ENCODE data around the gene C10orf67. TPM values are rescaled to one million over a fixed set of nuclear protein-coding genes. Genes with fewer than 3 reads are reported as not detected.
A peak's percentile ranks its signal among the peaks of the same experiment; 100 is the strongest.

The C10orf67 gene
- total and polyA plus RNA-seq, 5 donors from 2014 or later, result 0.31 to 0.74 (median 0.48) TPM; not detected in 1

- Mint-ChIP-seq H3K4me3 (no peak overlapping the region), H3K4me1 (peaks cover 0 to 16% (median 8%) of the 10 kb centered on the region in 4 donors), H3K36me3 (no peaks in the 10 kb centered on the region), H3K9me3 (peaks cover 0 to 3% (median 0%) of the 10 kb centered on the region in 7 donors), H3K27ac (no peak overlapping the region), H3K27me3 (peaks cover 86% of the 10 kb centered on the region)
- H3K27me3 ChIP-seq (ENCODE audit: control insufficient read depth, insufficient read depth, low read length), result peaks cover 41% of the 10 kb centered on the region
- no peak overlapping the region for H3K4me3 ChIP-seq (ENCODE audit: low read depth, low read length)
- no peaks in the 10 kb centered on the region for H3K36me3 ChIP-seq (ENCODE audit: control insufficient read depth, insufficient read depth, low read length)
- no peak for DNase-seq
- no peaks in the 10 kb centered on the region for H3K9me3 ChIP-seq (ENCODE audit: control insufficient read depth in 2 of 2, low read length in 2 of 2)
- ATAC-seq (ENCODE audit: low read depth in 2 of 2), result no peak
- no peak overlapping the region for H3K27ac ChIP-seq (ENCODE audit: insufficient read depth, low read length, poor library complexity, severe bottlenecking)
- H3K4me1 ChIP-seq (ENCODE audit: control insufficient read depth, insufficient read depth, low read length, poor library complexity, severe bottlenecking), result no peaks in the 10 kb centered on the region
Measured at GRCh38 chr10:23198940-23199767, 145.4 kb downstream of the C10orf67 start.

- no peaks in the 10 kb centered on the region for H3K9me3 ChIP-seq (ENCODE audit: control insufficient read depth in 2 of 2, low read length in 2 of 2)
- no peak overlapping the region for H3K4me3 ChIP-seq (ENCODE audit: low read depth, low read length)
- peaks cover 42% of the 10 kb centered on the region for H3K27me3 ChIP-seq (ENCODE audit: control insufficient read depth, insufficient read depth, low read length)
- H3K9me3 Mint-ChIP-seq, result peaks cover 0 to 2% (median 0%) of the 10 kb centered on the region in 7 donors
- DNase-seq (no peak), ATAC-seq (ENCODE audit: low read depth in 2 of 2) (no peak)
- peak overlapping the region in 1 of 4 donors; percentile 21 for H3K4me3 Mint-ChIP-seq
- H3K27ac ChIP-seq (ENCODE audit: insufficient read depth, low read length, poor library complexity, severe bottlenecking), result no peak overlapping the region
- peaks cover 0 to 18% (median 9%) of the 10 kb centered on the region in 4 donors for H3K4me1 Mint-ChIP-seq
- no peak overlapping the region for H3K27ac Mint-ChIP-seq
- no peaks in the 10 kb centered on the region for H3K36me3 ChIP-seq (ENCODE audit: control insufficient read depth, insufficient read depth, low read length)
- peaks cover 86% of the 10 kb centered on the region for H3K27me3 Mint-ChIP-seq
- H3K4me1 ChIP-seq (ENCODE audit: control insufficient read depth, insufficient read depth, low read length, poor library complexity, severe bottlenecking), result no peaks in the 10 kb centered on the region
- no peaks in the 10 kb centered on the region for H3K36me3 Mint-ChIP-seq
Measured at GRCh38 chr10:23198610-23198939, 146.0 kb downstream of the C10orf67 start.

- H3K27me3 Mint-ChIP-seq, result peaks cover 82% of the 10 kb centered on the region
- H3K27ac ChIP-seq (ENCODE audit: insufficient read depth, low read length, poor library complexity, severe bottlenecking), result no peak overlapping the region
- no peaks in the 10 kb centered on the region for H3K36me3 Mint-ChIP-seq
- no peak overlapping the region for H3K4me3 Mint-ChIP-seq
- no peaks in the 10 kb centered on the region for H3K4me1 ChIP-seq (ENCODE audit: control insufficient read depth, insufficient read depth, low read length, poor library complexity, severe bottlenecking)
- ATAC-seq (ENCODE audit: low read depth in 2 of 2) (no peak), DNase-seq (no peak)
- no peak overlapping the region for H3K27ac Mint-ChIP-seq
- peaks cover 31% of the 10 kb centered on the region for H3K27me3 ChIP-seq (ENCODE audit: control insufficient read depth, insufficient read depth, low read length)
- peaks cover 0 to 19% (median 9%) of the 10 kb centered on the region in 4 donors for H3K4me1 Mint-ChIP-seq
- no peaks in the 10 kb centered on the region for H3K9me3 ChIP-seq (ENCODE audit: control insufficient read depth in 2 of 2, low read length in 2 of 2)
- peaks cover 0 to 2% (median 0%) of the 10 kb centered on the region in 7 donors for H3K9me3 Mint-ChIP-seq
- H3K4me3 ChIP-seq (ENCODE audit: low read depth, low read length), result no peak overlapping the region
- H3K36me3 ChIP-seq (ENCODE audit: control insufficient read depth, insufficient read depth, low read length), result no peaks in the 10 kb centered on the region
Measured at GRCh38 chr10:23197416-23197861, 147.2 kb downstream of the C10orf67 start.

- peaks cover 79% of the 10 kb centered on the region for H3K27me3 Mint-ChIP-seq
- no peaks in the 10 kb centered on the region for H3K36me3 Mint-ChIP-seq
- no peak overlapping the region for H3K4me3 Mint-ChIP-seq
- no peaks in the 10 kb centered on the region for H3K4me1 ChIP-seq (ENCODE audit: control insufficient read depth, insufficient read depth, low read length, poor library complexity, severe bottlenecking)
- peaks cover 31% of the 10 kb centered on the region for H3K27me3 ChIP-seq (ENCODE audit: control insufficient read depth, insufficient read depth, low read length)
- H3K9me3 ChIP-seq (ENCODE audit: control insufficient read depth in 2 of 2, low read length in 2 of 2), result no peaks in the 10 kb centered on the region
- H3K36me3 ChIP-seq (ENCODE audit: control insufficient read depth, insufficient read depth, low read length), result no peaks in the 10 kb centered on the region
- peaks cover 0 to 19% (median 9%) of the 10 kb centered on the region in 4 donors for H3K4me1 Mint-ChIP-seq
- no peak overlapping the region for H3K27ac Mint-ChIP-seq
- DNase-seq, result no peak
- H3K4me3 ChIP-seq (ENCODE audit: low read depth, low read length), result no peak overlapping the region
- H3K9me3 Mint-ChIP-seq, result peaks cover 0 to 2% (median 0%) of the 10 kb centered on the region in 7 donors
- no peak for ATAC-seq (ENCODE audit: low read depth in 2 of 2)
- H3K27ac ChIP-seq (ENCODE audit: insufficient read depth, low read length, poor library complexity, severe bottlenecking), result no peak overlapping the region
Measured at GRCh38 chr10:23196915-23197314, 147.7 kb downstream of the C10orf67 start.

- H3K9me3 ChIP-seq (ENCODE audit: control insufficient read depth in 2 of 2, low read length in 2 of 2), result no peaks in the 10 kb centered on the region
- Mint-ChIP-seq H3K4me1 (peaks cover 0 to 19% (median 10%) of the 10 kb centered on the region in 4 donors), H3K4me3 (no peak overlapping the region), H3K27me3 (peaks cover 75% of the 10 kb centered on the region), H3K9me3 (peaks cover 0 to 2% (median 0%) of the 10 kb centered on the region in 7 donors), H3K27ac (no peak overlapping the region), H3K36me3 (no peaks in the 10 kb centered on the region)
- H3K4me3 ChIP-seq (ENCODE audit: low read depth, low read length), result no peak overlapping the region
- H3K36me3 ChIP-seq (ENCODE audit: control insufficient read depth, insufficient read depth, low read length), result no peaks in the 10 kb centered on the region
- DNase-seq, result no peak
- H3K27me3 ChIP-seq (ENCODE audit: control insufficient read depth, insufficient read depth, low read length), result peaks cover 22% of the 10 kb centered on the region
- H3K27ac ChIP-seq (ENCODE audit: insufficient read depth, low read length, poor library complexity, severe bottlenecking), result no peak overlapping the region
- no peak for ATAC-seq (ENCODE audit: low read depth in 2 of 2)
- no peaks in the 10 kb centered on the region for H3K4me1 ChIP-seq (ENCODE audit: control insufficient read depth, insufficient read depth, low read length, poor library complexity, severe bottlenecking)
Measured at GRCh38 chr10:23195846-23196600, 148.6 kb downstream of the C10orf67 start.

GRCh38 chr10:23194966-23195845, 149.4 kb downstream of the C10orf67 start:
- Mint-ChIP-seq H3K36me3 (no peaks in the 10 kb centered on the region), H3K27ac (no peak overlapping the region)

GRCh38 chr10:23194471-23194965, 150.1 kb downstream of the C10orf67 start:
- Mint-ChIP-seq H3K27ac (no peak overlapping the region), H3K27me3 (peaks cover 71% of the 10 kb centered on the region), H3K9me3 (peaks cover 0 to 4% (median 0%) of the 10 kb centered on the region in 7 donors), H3K4me1 (peaks cover 0 to 21% (median 10%) of the 10 kb centered on the region in 4 donors), H3K36me3 (no peaks in the 10 kb centered on the region), H3K4me3 (no peak overlapping the region)
- Histone ChIP-seq H3K27ac (ENCODE audit: insufficient read depth, low read length, poor library complexity, severe bottlenecking) (no peak overlapping the region), H3K9me3 (ENCODE audit: control insufficient read depth in 2 of 2, low read length in 2 of 2) (no peaks in the 10 kb centered on the region), H3K36me3 (ENCODE audit: control insufficient read depth, insufficient read depth, low read length) (no peaks in the 10 kb centered on the region), H3K27me3 (ENCODE audit: control insufficient read depth, insufficient read depth, low read length) (peaks cover 20% of the 10 kb centered on the region), H3K4me3 (ENCODE audit: low read depth, low read length) (no peak overlapping the region), H3K4me1 (ENCODE audit: control insufficient read depth, insufficient read depth, low read length, poor library complexity, severe bottlenecking) (no peaks in the 10 kb centered on the region)
- ATAC-seq (ENCODE audit: low read depth in 2 of 2) (no peak), DNase-seq (no peak)

More at GRCh38 chr10:23194966-23195845, 149.4 kb downstream of the C10orf67 start:
- peak overlapping the region in 1 of 4 donors; percentile 21 for H3K4me3 Mint-ChIP-seq
- peaks cover 73% of the 10 kb centered on the region for H3K27me3 Mint-ChIP-seq
- Histone ChIP-seq H3K27me3 (ENCODE audit: control insufficient read depth, insufficient read depth, low read length) (peaks cover 24% of the 10 kb centered on the region), H3K4me3 (ENCODE audit: low read depth, low read length) (no peak overlapping the region), H3K36me3 (ENCODE audit: control insufficient read depth, insufficient read depth, low read length) (no peaks in the 10 kb centered on the region), H3K4me1 (ENCODE audit: control insufficient read depth, insufficient read depth, low read length, poor library complexity, severe bottlenecking) (no peaks in the 10 kb centered on the region), H3K27ac (ENCODE audit: insufficient read depth, low read length, poor library complexity, severe bottlenecking) (no peak overlapping the region), H3K9me3 (ENCODE audit: control insufficient read depth in 2 of 2, low read length in 2 of 2) (no peaks in the 10 kb centered on the region)
- peaks cover 0 to 4% (median 0%) of the 10 kb centered on the region in 7 donors for H3K9me3 Mint-ChIP-seq
- DNase-seq (no peak), ATAC-seq (ENCODE audit: low read depth in 2 of 2) (no peak)
- H3K4me1 Mint-ChIP-seq, result peaks cover 0 to 19% (median 13%) of the 10 kb centered on the region in 4 donors

All from CD4-positive, CD25-positive, alpha-beta regulatory T cell (primary cell).